ENCODE measurements around the gene PLCB4. TPM values are rescaled to one million over a fixed set of nuclear protein-coding genes. Genes with fewer than 3 reads are reported as not detected.

PLCB4 gene
- total RNA-seq, 1 donor from 2014 or later, result 6.6 TPM

DNA sequence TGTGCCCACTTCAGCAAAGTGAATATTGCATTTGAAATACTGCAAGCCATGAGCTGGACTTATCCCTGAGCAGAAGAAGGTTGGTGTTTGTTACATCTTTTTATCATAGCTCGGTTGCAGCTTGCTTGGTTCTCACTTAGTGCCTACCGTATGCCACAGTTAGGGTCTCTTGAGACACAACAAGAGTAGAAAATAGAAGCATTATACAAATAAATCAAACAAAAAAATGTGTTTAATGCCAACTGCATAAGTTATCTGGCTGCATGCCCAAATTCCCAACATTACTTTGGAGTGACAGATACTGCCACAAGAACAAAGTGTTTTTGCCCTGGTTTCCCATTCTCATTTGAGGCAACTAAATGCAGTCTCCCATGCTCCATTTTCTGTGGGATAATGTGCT lies 391.6 kb downstream of the PLCB4 start:
- intact Hi-C loops (cut with DNase I), result no loop called here
- TF ChIP-seq, protein P1, sequence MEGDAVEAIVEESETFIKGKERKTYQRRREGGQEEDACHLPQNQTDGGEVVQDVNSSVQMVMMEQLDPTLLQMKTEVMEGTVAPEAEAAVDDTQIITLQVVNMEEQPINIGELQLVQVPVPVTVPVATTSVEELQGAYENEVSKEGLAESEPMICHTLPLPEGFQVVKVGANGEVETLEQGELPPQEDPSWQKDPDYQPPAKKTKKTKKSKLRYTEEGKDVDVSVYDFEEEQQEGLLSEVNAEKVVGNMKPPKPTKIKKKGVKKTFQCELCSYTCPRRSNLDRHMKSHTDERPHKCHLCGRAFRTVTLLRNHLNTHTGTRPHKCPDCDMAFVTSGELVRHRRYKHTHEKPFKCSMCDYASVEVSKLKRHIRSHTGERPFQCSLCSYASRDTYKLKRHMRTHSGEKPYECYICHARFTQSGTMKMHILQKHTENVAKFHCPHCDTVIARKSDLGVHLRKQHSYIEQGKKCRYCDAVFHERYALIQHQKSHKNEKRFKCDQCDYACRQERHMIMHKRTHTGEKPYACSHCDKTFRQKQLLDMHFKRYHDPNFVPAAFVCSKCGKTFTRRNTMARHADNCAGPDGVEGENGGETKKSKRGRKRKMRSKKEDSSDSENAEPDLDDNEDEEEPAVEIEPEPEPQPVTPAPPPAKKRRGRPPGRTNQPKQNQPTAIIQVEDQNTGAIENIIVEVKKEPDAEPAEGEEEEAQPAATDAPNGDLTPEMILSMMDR (IDR thresholded peaks at IDR 0.05), result no peak
- no peaks in the 10 kb centered on the region for H3K27me3 ChIP-seq (ENCODE audit: low read depth)
- H3K4me1 ChIP-seq, result no peaks in the 10 kb centered on the region
- no peak overlapping the region for H3K4me3 ChIP-seq
- H3K27ac ChIP-seq, result no peak overlapping the region
- ATAC-seq, result no peak
- no peaks in the 10 kb centered on the region for H3K9me3 ChIP-seq
- H3K36me3 ChIP-seq, result no peaks in the 10 kb centered on the region
- no peak for DNase-seq

DNA sequence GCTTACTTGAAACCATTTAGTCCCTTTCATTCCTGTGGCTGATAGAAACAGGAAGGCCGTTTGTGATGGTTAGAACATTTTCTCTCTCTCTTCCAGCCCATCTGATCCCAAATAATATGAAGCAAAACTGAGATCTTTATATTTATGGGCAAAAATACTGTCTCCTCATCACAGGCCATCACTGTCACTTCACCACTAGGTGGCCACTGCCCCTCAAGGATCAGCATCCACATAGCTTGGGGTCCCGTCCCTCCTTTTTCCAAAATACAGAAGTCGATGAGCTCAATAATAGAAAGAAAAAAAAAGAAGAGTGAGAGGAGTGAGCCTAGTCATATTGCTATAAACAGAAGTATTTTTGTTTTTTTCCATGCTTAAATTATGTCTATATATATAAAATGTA lies 399.1 kb downstream of the PLCB4 start:
- no peak for DNase-seq
- TF ChIP-seq, protein P1 (IDR thresholded peaks at IDR 0.05), result peak; percentile 48
- Histone ChIP-seq H3K4me1 (no peaks in the 10 kb centered on the region), H3K27ac (no peak overlapping the region), H3K9me3 (no peaks in the 10 kb centered on the region), H3K27me3 (ENCODE audit: low read depth) (no peaks in the 10 kb centered on the region), H3K4me3 (no peak overlapping the region), H3K36me3 (no peaks in the 10 kb centered on the region)
- intact Hi-C loops (cut with DNase I), result no loop called here
- no peak for ATAC-seq

DNA sequence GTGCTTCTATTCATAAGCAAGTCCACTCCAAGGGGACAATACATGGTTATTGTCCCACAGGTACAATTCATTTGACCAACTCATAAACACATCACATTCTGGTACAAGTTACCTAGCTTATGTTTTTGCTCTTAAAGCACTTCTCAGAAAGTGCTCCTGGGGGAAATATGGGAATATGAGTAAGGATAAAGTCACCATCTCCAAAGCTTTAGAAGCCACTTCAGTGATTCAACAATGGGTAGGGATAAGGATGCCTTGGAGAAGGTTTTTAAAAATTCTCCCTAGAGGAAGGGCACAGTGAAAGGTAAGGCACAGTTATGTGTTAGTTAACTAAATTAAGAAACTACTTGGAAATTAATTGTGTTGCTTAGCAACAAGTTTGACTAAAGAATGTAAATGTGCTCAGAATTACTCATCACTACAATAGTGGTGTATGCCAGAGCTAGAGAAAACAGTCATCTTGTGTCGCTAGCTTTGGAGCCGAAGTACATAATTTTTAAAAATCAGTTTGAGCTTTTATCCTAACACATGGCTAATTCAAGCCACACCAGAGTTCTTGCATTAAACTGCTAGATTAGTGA lies 406.0 kb downstream of the PLCB4 start:
- Histone ChIP-seq H3K4me3 (no peak overlapping the region), H3K4me1 (no peaks in the 10 kb centered on the region), H3K36me3 (no peaks in the 10 kb centered on the region), H3K27ac (no peak overlapping the region), H3K27me3 (ENCODE audit: low read depth) (no peaks in the 10 kb centered on the region), H3K9me3 (no peaks in the 10 kb centered on the region)
- ATAC-seq (no peak), DNase-seq (no peak)
- intact Hi-C loops (cut with DNase I), result no loop called here
- TF ChIP-seq, protein P1 (IDR thresholded peaks at IDR 0.05), result no peak

DNA sequence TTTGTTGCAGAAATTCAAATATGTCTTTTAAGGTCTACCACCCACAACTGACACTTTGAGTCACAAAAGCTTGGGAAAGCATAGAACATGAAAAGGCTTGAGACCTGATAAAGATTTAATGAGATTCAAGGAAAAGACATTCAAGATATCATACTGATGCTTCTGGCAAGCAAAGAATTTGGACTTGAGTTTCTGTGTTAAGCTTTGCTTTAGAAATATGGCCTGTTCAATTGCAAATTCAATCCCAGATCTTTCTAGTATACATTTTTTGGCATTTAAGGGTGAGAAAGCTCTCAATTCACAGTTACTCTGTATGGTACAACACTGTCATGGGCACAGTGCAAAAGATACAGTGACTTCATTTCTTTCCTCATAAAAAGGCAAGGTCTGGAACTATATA lies 406.6 kb downstream of the PLCB4 start:
- H3K36me3 ChIP-seq, result no peaks in the 10 kb centered on the region
- H3K4me1 ChIP-seq, result no peaks in the 10 kb centered on the region
- H3K27ac ChIP-seq, result no peak overlapping the region
- no peaks in the 10 kb centered on the region for H3K9me3 ChIP-seq
- TF ChIP-seq, protein P1 (IDR thresholded peaks at IDR 0.05), result no peak
- no peak overlapping the region for H3K4me3 ChIP-seq
- ATAC-seq (no peak), DNase-seq (no peak)
- H3K27me3 ChIP-seq (ENCODE audit: low read depth), result no peaks in the 10 kb centered on the region
- intact Hi-C loops (cut with DNase I), result no loop called here

DNA sequence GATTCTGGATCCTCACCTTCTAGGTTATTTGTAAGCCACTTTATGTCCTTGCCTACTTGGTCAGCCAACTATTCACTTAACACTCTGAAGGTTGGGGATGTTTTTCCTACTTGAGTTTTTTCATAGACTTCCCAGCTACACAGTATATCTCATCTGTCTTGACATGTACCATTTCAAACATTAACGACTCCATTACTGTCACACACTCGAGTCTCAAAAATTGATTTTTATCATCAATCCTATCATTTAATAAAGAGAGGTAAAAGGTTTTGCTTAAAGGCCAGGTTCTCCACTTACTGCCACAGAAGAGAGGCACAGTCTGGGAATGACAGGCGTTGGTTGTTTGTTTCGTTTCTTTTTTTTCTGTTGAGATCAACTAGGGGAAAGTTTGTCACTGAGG lies 407.3 kb downstream of the PLCB4 start:
- H3K4me1 ChIP-seq, result no peaks in the 10 kb centered on the region
- no peak overlapping the region for H3K27ac ChIP-seq
- TF ChIP-seq, protein P1 (IDR thresholded peaks at IDR 0.05), result no peak
- no peaks in the 10 kb centered on the region for H3K36me3 ChIP-seq
- H3K27me3 ChIP-seq (ENCODE audit: low read depth), result no peaks in the 10 kb centered on the region
- H3K9me3 ChIP-seq, result no peaks in the 10 kb centered on the region
- intact Hi-C loops (cut with DNase I), result no loop called here
- no peak for DNase-seq
- no peak for ATAC-seq
- H3K4me3 ChIP-seq, result no peak overlapping the region

DNA sequence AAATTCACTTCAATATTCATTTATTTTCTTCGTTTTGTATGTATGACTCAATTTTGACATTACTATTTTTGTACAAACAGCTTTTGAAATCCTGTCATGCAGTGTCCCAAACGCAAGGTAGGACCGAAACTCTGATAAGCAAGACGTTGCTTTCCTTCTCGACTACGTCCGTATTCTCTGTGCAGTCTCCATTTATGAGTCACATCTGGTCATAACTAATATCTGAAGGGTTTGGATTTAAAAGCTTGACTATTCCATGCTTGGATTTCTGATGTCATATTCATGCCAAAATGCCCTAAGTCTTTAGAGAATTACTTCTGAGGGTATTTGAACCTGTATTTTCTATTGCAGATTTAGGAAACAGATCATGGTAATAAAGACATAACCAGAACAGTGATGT lies 407.8 kb downstream of the PLCB4 start:
- Histone ChIP-seq H3K27ac (no peak overlapping the region), H3K4me1 (no peaks in the 10 kb centered on the region), H3K9me3 (no peaks in the 10 kb centered on the region), H3K36me3 (no peaks in the 10 kb centered on the region), H3K27me3 (ENCODE audit: low read depth) (no peaks in the 10 kb centered on the region), H3K4me3 (no peak overlapping the region)
- TF ChIP-seq, protein P1 (IDR thresholded peaks at IDR 0.05), result no peak
- no peak for DNase-seq
- intact Hi-C loops (cut with DNase I), result no loop called here
- ATAC-seq, result no peak

Data from lower lobe of right lung (tissue), 2 donors.